Globus pallidus (tissue), 1 donor: ENCODE measurements around the gene ANAPC4.
A peak's percentile ranks its signal among the peaks of the same experiment; 100 is the strongest.
"Not testable (repeated sequence)": the region's sequence is repeated elsewhere in the genome, so short reads cannot be mapped to it uniquely, and the experiment has no call there.

Experiments
- DNase-seq: peaks from one replicate; pipeline ENCODE4 v3.0.0-alpha.2; 2015; ENCODE audit warnings: low spot score

ANAPC4 gene, protein sequence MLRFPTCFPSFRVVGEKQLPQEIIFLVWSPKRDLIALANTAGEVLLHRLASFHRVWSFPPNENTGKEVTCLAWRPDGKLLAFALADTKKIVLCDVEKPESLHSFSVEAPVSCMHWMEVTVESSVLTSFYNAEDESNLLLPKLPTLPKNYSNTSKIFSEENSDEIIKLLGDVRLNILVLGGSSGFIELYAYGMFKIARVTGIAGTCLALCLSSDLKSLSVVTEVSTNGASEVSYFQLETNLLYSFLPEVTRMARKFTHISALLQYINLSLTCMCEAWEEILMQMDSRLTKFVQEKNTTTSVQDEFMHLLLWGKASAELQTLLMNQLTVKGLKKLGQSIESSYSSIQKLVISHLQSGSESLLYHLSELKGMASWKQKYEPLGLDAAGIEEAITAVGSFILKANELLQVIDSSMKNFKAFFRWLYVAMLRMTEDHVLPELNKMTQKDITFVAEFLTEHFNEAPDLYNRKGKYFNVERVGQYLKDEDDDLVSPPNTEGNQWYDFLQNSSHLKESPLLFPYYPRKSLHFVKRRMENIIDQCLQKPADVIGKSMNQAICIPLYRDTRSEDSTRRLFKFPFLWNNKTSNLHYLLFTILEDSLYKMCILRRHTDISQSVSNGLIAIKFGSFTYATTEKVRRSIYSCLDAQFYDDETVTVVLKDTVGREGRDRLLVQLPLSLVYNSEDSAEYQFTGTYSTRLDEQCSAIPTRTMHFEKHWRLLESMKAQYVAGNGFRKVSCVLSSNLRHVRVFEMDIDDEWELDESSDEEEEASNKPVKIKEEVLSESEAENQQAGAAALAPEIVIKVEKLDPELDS

DNA sequence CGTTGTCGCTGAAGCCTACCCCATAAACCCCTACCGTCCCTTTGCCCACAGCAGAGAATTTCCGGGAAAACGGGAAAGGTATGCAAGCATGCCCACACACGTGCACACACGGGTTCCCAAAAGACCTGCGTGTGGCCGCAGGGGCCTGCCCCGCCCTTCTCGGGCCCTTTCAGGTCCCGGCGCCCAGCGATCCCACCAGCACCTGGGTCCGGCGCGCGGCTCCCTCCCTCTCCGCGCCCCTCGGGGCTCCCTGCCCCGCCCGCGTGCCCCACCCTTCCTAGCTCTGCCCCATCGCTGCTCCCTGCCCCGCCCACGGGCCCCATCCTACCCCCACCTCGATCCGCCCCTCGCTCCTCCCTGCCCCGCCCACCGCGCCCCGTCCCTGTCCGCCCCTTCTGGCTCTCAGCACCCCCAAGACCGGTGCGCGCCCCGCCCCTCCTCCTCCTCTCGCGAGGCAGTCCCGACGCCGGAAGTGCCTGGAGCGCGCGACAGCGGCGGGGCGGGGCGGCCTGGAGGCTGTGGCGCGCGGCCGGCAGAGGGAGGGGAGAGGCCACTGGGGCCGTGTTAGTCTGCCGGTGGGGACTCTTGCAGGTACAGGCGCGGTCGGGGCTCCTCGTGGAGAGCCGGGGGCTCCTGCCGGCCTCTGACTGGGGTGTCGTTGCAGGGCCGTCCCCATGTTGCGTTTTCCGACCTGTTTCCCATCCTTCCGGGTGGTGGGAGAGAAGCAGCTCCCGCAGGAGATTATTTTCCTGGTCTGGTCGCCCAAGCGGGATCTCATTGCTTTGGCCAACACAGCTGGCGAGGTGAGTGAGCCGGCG lies at the start of gene ANAPC4:
Gene ANAPC4, plus strand, starts transcription at position 510 of the 818 bp plus-strand sequence. Its CDS starts 165 bp downstream, at position 675.
- peak; percentile 84 for DNase-seq

- DNase-seq, result not testable (repeated sequence)
Measured at GRCh38 chr4:25328463-25328862, 48.6 kb upstream of the ANAPC4 start.

GRCh38 chr4:25330335-25330734 lies 46.7 kb upstream of the ANAPC4 start:
- DNase-seq, result no peak

GRCh38 chr4:25330905-25331808 lies 45.9 kb upstream of the ANAPC4 start:
- DNase-seq, result no peak

GRCh38 chr4:25343671-25344070 lies 33.4 kb upstream of the ANAPC4 start:
- no peak for DNase-seq

DNA sequence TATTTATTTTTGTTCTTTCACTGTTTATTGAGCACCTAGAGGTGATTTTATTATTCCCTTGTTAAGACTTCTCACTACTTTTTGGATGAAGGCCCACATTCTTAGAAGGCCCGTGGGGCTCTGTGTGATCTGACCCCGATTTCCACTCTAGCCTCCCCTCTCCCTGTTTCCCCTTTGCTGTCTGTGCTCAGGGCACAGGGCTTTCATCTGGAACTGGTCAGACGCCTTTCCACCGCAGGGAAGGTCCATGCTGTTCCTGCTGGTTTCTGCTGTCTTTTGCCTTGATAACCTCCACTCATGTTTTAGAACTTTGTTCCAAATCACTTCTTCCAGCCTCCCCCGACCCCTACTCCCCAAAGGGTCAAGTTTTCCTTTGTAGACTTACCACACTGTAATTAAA lies 31.3 kb upstream of the ANAPC4 start:
- no peak for DNase-seq

GRCh38 chr4:25346913-25347312 lies 30.1 kb upstream of the ANAPC4 start:
- DNase-seq, result no peak

GRCh38 chr4:25347473-25347872 lies 29.6 kb upstream of the ANAPC4 start:
- no peak for DNase-seq

GRCh38 chr4:25347971-25348370 lies 29.1 kb upstream of the ANAPC4 start:
- no peak for DNase-seq

DNA sequence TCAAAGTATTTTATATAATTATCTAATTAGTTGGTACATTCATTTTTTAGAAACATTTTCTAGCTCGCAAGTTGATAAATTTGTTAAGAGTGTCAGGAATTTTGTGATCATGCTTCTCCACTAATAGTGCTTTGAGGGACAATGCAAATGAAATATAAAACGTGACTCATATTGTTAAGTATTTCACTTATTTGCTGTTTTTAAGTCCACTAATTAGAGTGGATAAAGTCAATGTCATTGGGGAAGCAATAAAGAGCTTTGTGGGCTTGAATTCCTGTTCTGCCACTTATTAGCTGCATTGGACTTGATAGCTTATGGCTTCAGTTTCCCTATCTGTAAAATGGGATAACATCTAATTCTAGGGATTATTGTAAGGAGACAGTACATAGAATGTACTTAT lies 26.5 kb upstream of the ANAPC4 start:
- DNase-seq, result no peak

GRCh38 chr4:25351777-25352416 lies 25.2 kb upstream of the ANAPC4 start:
- DNase-seq, result no peak

- DNase-seq, result no peak
Measured at GRCh38 chr4:25356068-25356467, 21.0 kb upstream of the ANAPC4 start.

DNA sequence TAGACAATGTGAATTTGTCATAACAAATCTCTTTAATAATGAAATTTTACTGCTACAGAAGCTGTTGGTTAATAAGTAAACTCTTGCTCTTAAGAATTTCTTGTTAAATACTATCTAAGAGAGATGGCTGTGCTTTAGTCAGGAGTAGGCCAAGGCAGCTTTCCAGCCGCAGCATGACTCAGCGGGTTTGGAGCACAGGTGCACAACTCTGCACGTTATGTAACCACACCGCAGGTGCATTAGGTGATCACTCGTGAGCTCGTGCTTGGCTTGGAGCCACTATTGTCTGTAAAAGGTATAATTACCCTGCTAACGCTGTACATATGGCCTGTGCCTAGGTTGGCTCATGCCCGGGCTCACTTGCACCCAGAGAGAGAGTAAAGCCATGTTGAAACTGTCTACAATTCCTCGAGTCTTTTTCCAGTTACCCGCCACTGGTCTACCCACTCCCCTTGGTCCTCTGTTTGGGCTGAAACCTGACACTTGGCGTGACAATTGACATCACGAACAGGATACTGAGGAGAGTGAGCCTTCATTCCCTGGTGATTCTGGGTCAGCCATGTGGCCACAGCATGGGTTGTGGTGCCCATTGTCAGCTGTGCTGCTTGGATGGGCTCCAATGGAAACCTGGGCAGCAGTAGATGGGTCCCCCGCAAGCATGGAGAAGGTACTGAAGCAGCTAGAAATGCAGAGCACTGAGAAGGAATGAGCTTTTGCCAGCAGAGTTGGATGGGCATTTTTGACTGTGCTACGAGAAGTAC lies 18.4 kb upstream of the ANAPC4 start:
- DNase-seq, result no peak

DNA sequence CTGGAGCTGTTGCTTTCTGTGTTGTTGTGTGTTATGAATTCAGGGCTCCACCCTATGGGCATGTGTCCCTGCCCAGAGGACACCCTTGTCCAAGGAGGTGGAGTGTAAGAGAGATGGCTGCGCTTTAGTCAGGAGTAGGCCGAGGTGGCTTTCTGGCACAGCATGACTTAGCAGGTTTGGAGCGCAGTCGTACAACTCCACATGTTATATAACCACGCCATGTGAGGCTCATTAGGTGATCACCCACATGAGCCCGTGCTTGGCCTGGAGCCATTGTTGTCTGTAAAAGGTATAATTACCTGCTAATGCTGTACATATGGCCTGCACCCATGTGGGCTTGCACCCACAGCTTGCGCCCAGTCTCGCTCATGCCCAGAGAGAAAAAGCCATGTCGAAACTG lies 15.8 kb upstream of the ANAPC4 start:
- no peak for DNase-seq

DNA sequence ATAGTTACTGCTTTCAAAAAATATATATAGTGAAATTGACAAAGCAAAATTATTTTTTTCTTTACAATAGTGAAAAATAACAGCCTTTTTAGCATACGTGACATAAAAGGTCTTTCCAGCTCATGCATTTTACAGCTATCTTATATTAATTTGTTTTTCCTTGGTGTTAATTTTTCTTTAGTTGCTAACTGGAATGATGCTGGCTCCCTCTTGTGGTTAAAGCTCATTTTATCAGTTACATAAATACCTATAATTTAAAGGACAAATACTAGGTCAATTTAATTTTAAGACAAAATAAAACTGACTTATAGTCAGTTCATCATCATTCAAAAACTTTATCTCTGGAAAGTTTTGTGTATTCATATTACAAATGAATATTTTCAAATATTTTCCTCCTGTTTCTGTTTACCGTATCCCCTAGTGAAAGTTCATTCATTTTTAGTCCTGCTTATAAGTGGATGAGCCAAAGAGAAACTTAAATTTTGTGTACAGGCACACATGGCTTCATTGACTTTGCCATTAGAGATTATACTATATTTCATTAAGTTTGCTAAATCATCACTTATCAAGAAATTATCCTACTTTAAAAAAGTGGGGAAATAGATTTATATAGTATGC lies 9.9 kb upstream of the ANAPC4 start:
- peak; percentile 20 for DNase-seq

DNA sequence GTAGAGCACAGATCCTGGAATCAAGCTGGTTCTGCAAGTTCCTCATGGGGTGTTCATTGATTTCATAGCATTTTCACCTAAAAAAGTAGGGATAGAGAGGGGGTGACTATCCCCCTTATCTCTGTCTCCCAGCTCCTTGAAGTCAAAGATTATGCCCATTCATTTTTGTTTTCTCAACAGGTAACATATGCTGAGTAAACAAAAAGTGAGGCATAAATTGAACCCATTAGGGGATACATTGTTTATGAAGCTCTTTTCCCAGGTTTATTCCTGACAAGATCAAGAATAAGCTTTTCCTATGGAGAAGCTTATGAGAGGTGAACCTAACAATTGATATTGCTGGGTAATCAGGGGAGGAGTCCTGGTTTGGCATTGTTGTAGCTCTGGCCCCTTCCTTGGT lies 9.2 kb upstream of the ANAPC4 start:
- DNase-seq, result no peak

- no peak for DNase-seq
Measured at GRCh38 chr4:25368315-25368714, 8.7 kb upstream of the ANAPC4 start.

DNA sequence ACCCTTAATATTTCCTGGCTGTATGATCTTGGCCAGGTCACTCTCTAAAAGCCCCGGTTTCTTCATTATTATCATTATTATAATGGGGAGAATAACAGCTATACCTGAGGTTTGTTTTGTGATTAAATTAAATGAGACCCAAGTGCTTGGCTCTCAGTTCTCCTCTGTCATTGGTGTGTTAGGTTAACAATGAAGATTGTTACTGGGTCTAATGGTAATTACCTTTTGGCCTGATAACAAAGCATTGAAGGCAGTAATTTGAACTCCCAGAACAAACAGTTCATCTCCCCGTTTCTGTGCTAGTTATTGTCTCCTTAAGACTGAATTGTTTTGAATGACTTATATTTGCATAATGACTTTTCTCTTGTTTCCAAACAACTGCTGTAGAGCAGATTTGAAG lies 6.8 kb upstream of the ANAPC4 start:
- DNase-seq, result no peak

- DNase-seq, result not testable (repeated sequence)
Measured at GRCh38 chr4:25372549-25372948, 4.5 kb upstream of the ANAPC4 start.
